ENCODE data around the gene RPL22.
A peak's percentile ranks its signal among the peaks of the same experiment; 100 is the strongest.

Gene RPL22

GRCh38 chr1:6206520-6206855 is 7.1 kb upstream of the RPL22 start:
- H3K9ac ChIP-seq (ENCODE audit: low read length), result no peak overlapping the region
- no peaks in the 10 kb centered on the region for H3K36me3 ChIP-seq (ENCODE audit: control insufficient read depth, insufficient read depth, low read length)
- peak overlapping the region; percentile 51 for H3K27ac ChIP-seq (ENCODE audit: low read depth, low read length)
- H3K4me3 ChIP-seq (ENCODE audit: low read length), result peak overlapping the region; percentile 77
- H3K27me3 ChIP-seq (ENCODE audit: control insufficient read depth, insufficient read depth, low read length), result no peaks in the 10 kb centered on the region
- no peaks in the 10 kb centered on the region for H3K4me1 ChIP-seq (ENCODE audit: control insufficient read depth, insufficient read depth, low read length)

GRCh38 chr1:6205849-6206519 is 6.6 kb upstream of the RPL22 start, which contains the start of gene RNF207:
TSS of gene RNF207 (plus strand) at chr1:6206119. CDS start at chr1:6206536, 417 bp downstream.
- Histone ChIP-seq H3K9ac (ENCODE audit: low read length) (peak within 1 kb of the TSS; percentile 40), H3K4me3 (ENCODE audit: low read length) (peak within 1 kb of the TSS; percentile 77), H3K27ac (ENCODE audit: low read depth, low read length) (peak within 1 kb of the TSS; percentile 63), H3K27me3 (ENCODE audit: control insufficient read depth, insufficient read depth, low read length) (no peaks in the 10 kb centered on the region), H3K4me1 (ENCODE audit: control insufficient read depth, insufficient read depth, low read length) (no peaks in the 10 kb centered on the region), H3K36me3 (ENCODE audit: control insufficient read depth, insufficient read depth, low read length) (no peaks in the 10 kb centered on the region)

DNA sequence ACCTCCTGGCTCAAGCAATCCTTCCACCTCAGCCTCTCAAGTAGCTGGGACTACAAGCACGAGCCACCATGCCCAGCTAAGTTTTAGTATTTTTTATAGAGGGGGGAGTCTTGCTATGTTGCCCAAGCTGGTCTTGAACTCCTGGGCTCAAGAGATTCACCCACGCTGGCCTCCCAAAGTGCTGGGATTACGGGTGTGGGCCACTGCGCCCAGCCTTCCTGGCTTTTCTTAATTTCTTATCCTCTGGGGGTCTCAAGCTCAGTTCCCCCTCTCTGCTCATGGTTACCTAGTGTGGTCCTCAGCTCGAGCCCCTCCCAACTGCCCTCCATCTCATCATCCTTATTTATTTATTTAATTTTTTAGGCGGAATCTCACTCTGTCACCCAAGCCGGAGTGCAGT is 2.9 kb upstream of the RPL22 start:
- Histone ChIP-seq H3K27me3 (ENCODE audit: control insufficient read depth, insufficient read depth, low read length) (no peaks in the 10 kb centered on the region), H3K36me3 (ENCODE audit: control insufficient read depth, insufficient read depth, low read length) (no peaks in the 10 kb centered on the region), H3K27ac (ENCODE audit: low read depth, low read length) (no peak overlapping the region), H3K4me1 (ENCODE audit: control insufficient read depth, insufficient read depth, low read length) (peaks cover 16% of the 10 kb centered on the region), H3K4me3 (ENCODE audit: low read length) (no peak overlapping the region), H3K9ac (ENCODE audit: low read length) (no peak overlapping the region)

DNA sequence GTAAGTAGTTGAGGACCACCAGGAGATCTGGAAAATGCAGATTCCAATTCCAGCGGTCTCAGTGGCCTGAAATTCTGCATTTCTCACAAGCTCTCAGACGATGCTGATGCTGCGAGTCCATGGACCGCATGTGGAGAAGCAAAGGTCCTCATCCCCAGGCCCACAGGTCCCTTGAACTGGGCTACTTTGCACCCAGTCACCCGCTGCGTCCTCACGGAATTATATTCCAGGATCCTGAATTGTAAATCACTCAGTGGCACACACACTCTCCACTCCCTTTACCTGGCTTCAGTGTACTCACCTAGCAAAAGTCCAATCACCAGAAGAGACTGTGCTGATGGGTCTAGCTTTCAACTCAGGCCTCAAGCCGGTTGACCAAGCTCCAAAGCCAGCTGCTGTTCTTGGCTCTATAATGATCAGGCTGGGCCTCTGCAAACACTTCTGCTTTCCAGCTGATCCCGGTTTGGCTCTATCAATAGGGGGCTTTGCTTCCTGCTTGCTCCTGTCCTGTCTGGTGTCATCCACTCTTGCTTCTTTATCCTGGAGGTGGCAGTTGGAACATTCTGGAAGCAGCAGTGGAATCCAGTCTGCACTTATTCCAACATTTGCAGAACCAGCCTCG is 904 bp upstream of the RPL22 start:
- peaks cover 4% of the 10 kb centered on the region for H3K36me3 ChIP-seq (ENCODE audit: control insufficient read depth, insufficient read depth, low read length)
- H3K27me3 ChIP-seq (ENCODE audit: control insufficient read depth, insufficient read depth, low read length), result no peaks in the 10 kb centered on the region
- H3K4me3 ChIP-seq (ENCODE audit: low read length), result peak overlapping the region; percentile 57
- peaks cover 16% of the 10 kb centered on the region for H3K4me1 ChIP-seq (ENCODE audit: control insufficient read depth, insufficient read depth, low read length)
- H3K9ac ChIP-seq (ENCODE audit: low read length), result no peak overlapping the region
- peak overlapping the region; percentile 81 for H3K27ac ChIP-seq (ENCODE audit: low read depth, low read length)

GRCh38 chr1:6198646-6199297 is 623 bp downstream of the RPL22 start:
- peaks cover 16% of the 10 kb centered on the region for H3K4me1 ChIP-seq (ENCODE audit: control insufficient read depth, insufficient read depth, low read length)
- peak overlapping the region; percentile 76 for H3K9ac ChIP-seq (ENCODE audit: low read length)
- peak overlapping the region; percentile 69 for H3K4me3 ChIP-seq (ENCODE audit: low read length)
- H3K36me3 ChIP-seq (ENCODE audit: control insufficient read depth, insufficient read depth, low read length), result peaks cover 10% of the 10 kb centered on the region
- H3K27me3 ChIP-seq (ENCODE audit: control insufficient read depth, insufficient read depth, low read length), result no peaks in the 10 kb centered on the region
- peak overlapping the region; percentile 60 for H3K27ac ChIP-seq (ENCODE audit: low read depth, low read length)

DNA sequence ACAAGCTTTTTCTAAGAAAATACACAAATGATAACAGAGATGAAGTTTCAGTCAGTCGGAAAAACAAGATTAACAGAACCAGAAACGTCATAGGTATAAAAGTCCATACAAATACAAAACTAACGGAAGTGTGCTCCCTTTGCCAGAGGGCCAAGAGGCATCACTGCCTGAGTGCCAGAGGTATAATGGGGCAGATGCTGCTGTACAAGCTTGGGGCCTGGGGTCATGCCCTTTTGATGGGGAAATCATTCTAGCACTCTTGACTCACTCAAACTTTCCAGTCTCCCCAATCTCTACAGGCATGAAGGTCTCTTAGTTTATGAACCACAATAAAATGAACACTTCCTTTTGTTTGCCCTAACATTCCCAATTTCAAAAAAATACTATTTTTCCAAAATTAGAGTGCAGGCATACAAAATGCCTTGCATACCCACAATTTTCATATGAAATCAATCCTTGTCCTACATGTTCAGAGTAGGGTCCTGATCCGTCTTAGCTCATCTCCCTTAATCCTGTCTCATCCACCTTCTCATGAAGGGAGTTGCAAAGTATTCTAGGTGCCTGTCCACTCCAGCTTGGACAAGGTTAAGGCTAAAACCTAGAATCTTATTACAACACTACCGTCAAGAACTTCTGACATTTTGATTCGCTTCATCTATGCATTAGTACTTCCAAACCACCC is 1.5 kb downstream of the RPL22 start:
- Histone ChIP-seq H3K27ac (ENCODE audit: low read depth, low read length) (no peak overlapping the region), H3K36me3 (ENCODE audit: control insufficient read depth, insufficient read depth, low read length) (peaks cover 14% of the 10 kb centered on the region), H3K4me3 (ENCODE audit: low read length) (peak overlapping the region; percentile 69), H3K9ac (ENCODE audit: low read length) (no peak overlapping the region), H3K27me3 (ENCODE audit: control insufficient read depth, insufficient read depth, low read length) (no peaks in the 10 kb centered on the region), H3K4me1 (ENCODE audit: control insufficient read depth, insufficient read depth, low read length) (peaks cover 16% of the 10 kb centered on the region)

- Histone ChIP-seq H3K4me3 (ENCODE audit: low read length) (no peak overlapping the region), H3K9ac (ENCODE audit: low read length) (no peak overlapping the region), H3K27ac (ENCODE audit: low read depth, low read length) (no peak overlapping the region), H3K27me3 (ENCODE audit: control insufficient read depth, insufficient read depth, low read length) (no peaks in the 10 kb centered on the region), H3K36me3 (ENCODE audit: control insufficient read depth, insufficient read depth, low read length) (peaks cover 20% of the 10 kb centered on the region), H3K4me1 (ENCODE audit: control insufficient read depth, insufficient read depth, low read length) (no peaks in the 10 kb centered on the region)
Measured at GRCh38 chr1:6191968-6192367, 7.4 kb downstream of the RPL22 start.

DNA sequence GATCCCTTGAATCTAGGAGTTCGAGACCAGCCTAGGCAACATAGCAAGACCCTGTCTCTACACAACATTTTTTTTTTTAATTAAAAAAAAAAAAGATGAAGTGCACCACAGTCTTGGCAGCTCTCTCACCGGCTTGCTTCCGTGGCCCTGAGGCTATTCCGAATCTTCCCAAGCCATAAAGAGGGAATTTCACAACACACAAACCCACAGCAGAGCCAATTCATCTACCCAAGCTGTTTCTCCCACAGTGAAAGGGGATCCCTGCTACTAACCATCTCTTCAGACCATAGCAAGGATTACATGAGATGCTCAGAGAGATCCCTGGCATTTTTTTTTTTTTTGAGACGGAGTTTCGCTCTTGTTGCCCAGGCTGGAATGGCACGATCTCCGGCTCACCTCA is 10.9 kb downstream of the RPL22 start:
- Histone ChIP-seq H3K4me1 (ENCODE audit: control insufficient read depth, insufficient read depth, low read length) (no peaks in the 10 kb centered on the region), H3K36me3 (ENCODE audit: control insufficient read depth, insufficient read depth, low read length) (peaks cover 10% of the 10 kb centered on the region), H3K27ac (ENCODE audit: low read depth, low read length) (no peak overlapping the region), H3K4me3 (ENCODE audit: low read length) (no peak overlapping the region), H3K27me3 (ENCODE audit: control insufficient read depth, insufficient read depth, low read length) (no peaks in the 10 kb centered on the region), H3K9ac (ENCODE audit: low read length) (no peak overlapping the region)

- Histone ChIP-seq H3K4me1 (ENCODE audit: control insufficient read depth, insufficient read depth, low read length) (no peaks in the 10 kb centered on the region), H3K36me3 (ENCODE audit: control insufficient read depth, insufficient read depth, low read length) (peaks cover 6% of the 10 kb centered on the region), H3K27ac (ENCODE audit: low read depth, low read length) (no peak overlapping the region), H3K4me3 (ENCODE audit: low read length) (no peak overlapping the region), H3K9ac (ENCODE audit: low read length) (no peak overlapping the region), H3K27me3 (ENCODE audit: control insufficient read depth, insufficient read depth, low read length) (peaks cover 7% of the 10 kb centered on the region)
Measured at GRCh38 chr1:6185635-6186382, 13.6 kb downstream of the RPL22 start.

DNA sequence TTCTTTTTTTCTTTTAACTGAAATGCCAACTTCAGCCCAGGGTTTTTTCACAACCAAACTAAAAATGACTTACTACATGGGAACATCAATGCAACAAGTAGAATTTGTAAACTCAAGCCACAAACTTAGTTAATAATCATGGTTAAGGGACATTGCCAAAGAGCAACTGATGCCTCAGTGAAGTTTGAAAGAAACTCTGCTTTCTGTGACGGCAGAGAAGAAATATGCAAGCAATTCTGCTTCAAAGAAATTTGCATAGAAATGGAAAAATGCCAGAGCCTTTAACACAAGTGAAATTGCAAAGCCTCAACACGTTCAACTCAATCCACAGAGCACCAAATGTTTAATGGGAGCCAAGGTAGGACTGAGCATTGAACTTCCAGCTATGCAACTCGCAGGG is 14.2 kb downstream of the RPL22 start:
- Histone ChIP-seq H3K36me3 (ENCODE audit: control insufficient read depth, insufficient read depth, low read length) (peaks cover 6% of the 10 kb centered on the region), H3K4me1 (ENCODE audit: control insufficient read depth, insufficient read depth, low read length) (no peaks in the 10 kb centered on the region), H3K27me3 (ENCODE audit: control insufficient read depth, insufficient read depth, low read length) (peaks cover 13% of the 10 kb centered on the region), H3K4me3 (ENCODE audit: low read length) (no peak overlapping the region), H3K27ac (ENCODE audit: low read depth, low read length) (no peak overlapping the region), H3K9ac (ENCODE audit: low read length) (no peak overlapping the region)

GRCh38 chr1:6184083-6184783 is 15.2 kb downstream of the RPL22 start:
- no peak overlapping the region for H3K27ac ChIP-seq (ENCODE audit: low read depth, low read length)
- peaks cover 3% of the 10 kb centered on the region for H3K36me3 ChIP-seq (ENCODE audit: control insufficient read depth, insufficient read depth, low read length)
- H3K4me3 ChIP-seq (ENCODE audit: low read length), result no peak overlapping the region
- H3K4me1 ChIP-seq (ENCODE audit: control insufficient read depth, insufficient read depth, low read length), result no peaks in the 10 kb centered on the region
- H3K9ac ChIP-seq (ENCODE audit: low read length), result no peak overlapping the region
- H3K27me3 ChIP-seq (ENCODE audit: control insufficient read depth, insufficient read depth, low read length), result peaks cover 14% of the 10 kb centered on the region
